HepG2 (cell line): ENCODE results near the gene ZCCHC4. TPM values are rescaled to one million over a fixed set of nuclear protein-coding genes. Genes with fewer than 3 reads are reported as not detected.
"Not testable (repeated sequence)": the region's sequence is repeated elsewhere in the genome, so short reads cannot be mapped to it uniquely, and the experiment has no call there.

Experiments
- CREB1 ChIP-seq, 2 experiments: fragments of 450-650 bp in 1 of 2; IDR thresholded peaks; 2 replicates each; pipeline ENCODE4 v1.6.1; 2016 to 2017; ENCODE audit warnings: control low read depth in 1 of 2, mild to moderate bottlenecking in 1 of 2, missing compliant biosample characterization in 1 of 2, missing genetic modification characterization in 1 of 2
- CREM ChIP-seq, 2 experiments: sonication (generic) in 1 of 2; formaldehyde crosslinking in 1 of 2; IDR thresholded peaks; 2 replicates each; pipeline versions ENCODE4 v1.4.0 to v1.6.1; 2016 to 2020; ENCODE audit warnings: antibody characterized with exemption in 1 of 2, mild to moderate bottlenecking in 1 of 2, missing genetic modification reagents in 1 of 2
- DRAP1 ChIP-seq: IDR thresholded peaks from 2 replicates; pipeline ENCODE4 v1.6.1; 2016; ENCODE audit warnings: missing genetic modification reagents, missing compliant biosample characterization
- EP300 ChIP-seq, 3 experiments: sonication (generic) in 1 of 3; formaldehyde crosslinking in 1 of 3; IDR thresholded peaks; 2 replicates each; pipeline versions ENCODE4 v1.5.1 to v1.6.1; 2011 to 2020; ENCODE audit warnings: low read depth in 2 of 3, low read length in 2 of 3, borderline replicate concordance in 1 of 3, improper control_type of control experiment in 1 of 3, mild to moderate bottlenecking in 1 of 3, missing genetic modification reagents in 1 of 3, moderate library complexity in 1 of 3
- FOSL2 ChIP-seq: sonication (generic); formaldehyde crosslinking; IDR thresholded peaks from 2 replicates; pipeline ENCODE4 v1.4.0; 2020; ENCODE audit warnings: missing genetic modification reagents
- FOXA1 ChIP-seq, 2 experiments: fragments of 450-650 bp in 1 of 2; sonication (generic) in 1 of 2; formaldehyde crosslinking in 1 of 2; IDR thresholded peaks; 2 replicates each; pipeline versions ENCODE4 v1.4.0 to v1.6.1; 2016 to 2020; ENCODE audit warnings: missing genetic modification reagents in 1 of 2
- FOXP1 ChIP-seq, 2 experiments: fragments of 450-650 bp in 1 of 2; IDR thresholded peaks; 2 replicates each; pipeline ENCODE4 v1.6.1; 2017 to 2018; ENCODE audit warnings: antibody characterized with exemption in 1 of 2
- FOXP4 ChIP-seq: sonication (generic); formaldehyde crosslinking; IDR thresholded peaks from 2 replicates; pipeline ENCODE4 v1.4.0; 2020; ENCODE audit warnings: missing genetic modification reagents
- HDAC1 ChIP-seq: sonication (generic); formaldehyde crosslinking; IDR thresholded peaks from 2 replicates; pipeline ENCODE4 v1.5.1; 2020; ENCODE audit warnings: mild to moderate bottlenecking, missing genetic modification reagents
- HOMEZ ChIP-seq: IDR thresholded peaks from 2 replicates; pipeline ENCODE4 v1.6.1; 2016; ENCODE audit warnings: low read depth
- KLF16 ChIP-seq, 2 experiments: sonication (generic) in 1 of 2; formaldehyde crosslinking in 1 of 2; IDR thresholded peaks; 2 replicates each; pipeline versions ENCODE4 v1.6.1 to v1.8.0; 2016 to 2023; ENCODE audit warnings: missing genetic modification reagents in 2 of 2, missing compliant biosample characterization in 1 of 2
- NCOA2 ChIP-seq: sonication (generic); formaldehyde crosslinking; IDR thresholded peaks from 2 replicates; pipeline ENCODE4 v1.8.0; 2022; ENCODE audit warnings: inconsistent platforms
- NR2F6 ChIP-seq, 2 experiments: IDR thresholded peaks; 2 replicates each; pipeline ENCODE4 v1.6.1; 2016; ENCODE audit warnings: antibody characterized with exemption in 1 of 2, mild to moderate bottlenecking in 1 of 2
- TBL1XR1 ChIP-seq: fragments of 150-350 bp; IDR thresholded peaks from 2 replicates; pipeline ENCODE4 v1.6.1; 2014; ENCODE audit warnings: borderline replicate concordance, low read length; ENCODE audit not compliant: partially characterized antibody
- TEAD3 ChIP-seq: optimal IDR thresholded peaks from 2 replicates; pipeline ENCODE3; 2016; ENCODE audit warnings: borderline replicate concordance
- TFAP4 ChIP-seq: sonication (generic); IDR thresholded peaks from 2 replicates; pipeline ENCODE4 v1.6.1; 2016; ENCODE audit warnings: low read depth, borderline replicate concordance
- ZBTB7B ChIP-seq: sonication (generic); formaldehyde crosslinking; IDR thresholded peaks from 2 replicates; pipeline ENCODE4 v1.4.0; 2020; ENCODE audit warnings: missing genetic modification reagents
- ZFP90 ChIP-seq: sonication (generic); formaldehyde crosslinking; IDR thresholded peaks from 2 replicates; pipeline ENCODE4 v1.8.0; 2022; ENCODE audit warnings: missing genetic modification reagents, mild to moderate bottlenecking, inconsistent platforms, borderline replicate concordance
- ZFY ChIP-seq: sonication (generic); formaldehyde crosslinking; IDR thresholded peaks from 2 replicates; pipeline ENCODE4 v1.4.0; 2020; ENCODE audit warnings: missing genetic modification reagents
- ZNF574 ChIP-seq: sonication (generic); formaldehyde crosslinking; IDR thresholded peaks from 2 replicates; pipeline ENCODE4 v1.4.0; 2020; ENCODE audit warnings: missing genetic modification reagents
- ZSCAN9 ChIP-seq: IDR thresholded peaks from 2 replicates; pipeline ENCODE4 v1.6.1; 2016; ENCODE audit warnings: borderline replicate concordance
- polyA plus RNA-seq, 8 experiments: library from polyadenylated mRNA; depleted of rRNA in 3 of 8; stranded (reverse) in 7 of 8; unstranded in 1 of 8; fragments of >200 nt; fragmentation: Illumina TruSeq in 4 of 8; extraction: Trizol in 4 of 8; gene quantifications; 2 replicates each; pipeline versions ENCODE4 v1.2.1 to v1.2.3, GENCODE V29; 2011 to 2016; ENCODE audit warnings: low read depth in 4 of 8, missing spikeins in 1 of 8, mixed read lengths in 1 of 8; ENCODE audit not compliant: insufficient read depth in 1 of 8
- total RNA-seq, 5 experiments: library from RNA; depleted of rRNA; stranded (reverse); fragments of >200 nt; fragmentation: Illumina TruSeq; extraction: Trizol; gene quantifications; 2 replicates each; pipeline ENCODE4 v1.2.3, GENCODE V29; 2016; ENCODE audit warnings: low read depth in 1 of 5

ZCCHC4 gene
- total and polyA plus RNA-seq, 2 of the 13 experiments (the other 11 are each of a cell fraction or from before 2014, with no cell fraction given), result 13.2 to 15.0 TPM

- TF ChIP-seq FOXP4 (CRISPR knock-in tag) (peak; percentile 83), ZSCAN9 (CRISPR knock-in tag) (peak; percentile 80; the same call in 1 of the 2 replicates), CREM (IDR thresholded peaks at IDR 0.05) (0 out of 2 replicates have a peak, but pooled peaks have one; percentile 25), FOSL2 (CRISPR knock-in tag) (peak; percentile 44; the same call in 1 of the 2 replicates), NR2F6 (CRISPR knock-in tag; IDR thresholded peaks at IDR 0.05) (peak; percentile 37; the same call in 1 of the 2 replicates), ZFP90 (0 out of 2 replicates have a peak, but pooled peaks have one; percentile 51), ZNF574 (peak; percentile 72), CREB1 (CRISPR knock-in tag; IDR thresholded peaks at IDR 0.05) (peak; percentile 61), FOXA1 (CRISPR knock-in tag; IDR thresholded peaks at IDR 0.05) (peak; percentile 30; the same call in 1 of the 2 replicates), HOMEZ (CRISPR knock-in tag) (peak; percentile 94; the same call in 1 of the 2 replicates), HDAC1 (CRISPR knock-in tag) (peak; percentile 49), KLF16 (CRISPR knock-in tag; IDR thresholded peaks at IDR 0.05) (0 out of 4 replicates have a peak, but pooled peaks of 1 of the 2 experiments have one; percentile 39), TFAP4 (0 out of 2 replicates have a peak, but pooled peaks have one; percentile 13), FOXP1 (CRISPR knock-in tag; IDR thresholded peaks at IDR 0.05) (peak; percentile 71), ZFY (CRISPR knock-in tag) (peak; percentile 73), ZBTB7B (CRISPR knock-in tag) (peak; percentile 61; the same call in 1 of the 2 replicates), DRAP1 (CRISPR knock-in tag) (0 out of 2 replicates have a peak, but pooled peaks have one; percentile 10), NCOA2 (CRISPR knock-in tag) (peak; percentile 68), TBL1XR1 (peak; percentile 26), TEAD3 (CRISPR knock-in tag) (peak; percentile 86), EP300 (IDR thresholded peaks at IDR 0.05; ENCODE audit: low read depth in 2 of 2, low read length in 2 of 2) (peak in 1 of 2 experiments; percentile 51; a peak in 2 of 4 replicates), EP300 (CRISPR knock-in tag; IDR thresholded peaks at IDR 0.05; ENCODE audit: borderline replicate concordance) (peak; percentile 28; the same call in 1 of the 2 replicates)
- TF ChIP-seq CREM (CRISPR knock-in tag; IDR thresholded peaks at IDR 0.05); NR2F6 (IDR thresholded peaks at IDR 0.05); CREB1 (IDR thresholded peaks at IDR 0.05); FOXA1 (IDR thresholded peaks at IDR 0.05); FOXP1 (IDR thresholded peaks at IDR 0.05): not testable (repeated sequence)
Observed at GRCh38 chr4:25372549-25372948, 60.0 kb downstream of the ZCCHC4 start (continued).
